GM19099 (cell line): ENCODE data around the gene ARHGEF4.

Source experiments
- POLR2A ChIP-seq: IDR thresholded peaks from 3 replicates; pipeline ENCODE4 v1.6.1; 2011; ENCODE audit warnings: low read depth; ENCODE audit not compliant: insufficient read length; ENCODE audit errors: extremely low read depth

ARHGEF4 gene

DNA sequence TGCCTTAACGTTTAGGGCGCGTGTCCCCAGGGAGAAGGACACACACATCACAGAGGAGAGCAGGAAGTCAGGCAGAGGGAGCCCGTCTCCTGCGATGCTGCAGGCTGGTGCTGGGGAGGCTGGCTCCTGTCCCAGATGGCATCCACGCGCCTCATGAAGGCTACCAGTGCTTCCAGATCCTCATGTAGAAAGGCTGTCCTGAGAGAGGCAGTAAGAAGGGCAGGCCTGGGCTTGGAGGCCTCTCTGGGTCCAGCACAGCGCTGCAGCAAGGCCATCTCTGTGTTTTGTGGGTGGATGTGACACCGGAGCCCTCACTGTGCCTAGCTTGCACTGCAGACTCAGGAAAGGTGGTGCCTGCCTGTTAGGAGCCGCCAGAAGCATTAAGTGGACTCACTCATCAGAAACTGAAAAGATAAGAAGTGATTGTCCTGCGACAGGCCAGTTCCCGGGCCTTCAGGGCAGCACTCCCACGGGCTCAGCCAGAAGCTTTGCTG is 193.8 kb downstream of the ARHGEF4 start:
- TF ChIP-seq POLR2A: no peak

DNA sequence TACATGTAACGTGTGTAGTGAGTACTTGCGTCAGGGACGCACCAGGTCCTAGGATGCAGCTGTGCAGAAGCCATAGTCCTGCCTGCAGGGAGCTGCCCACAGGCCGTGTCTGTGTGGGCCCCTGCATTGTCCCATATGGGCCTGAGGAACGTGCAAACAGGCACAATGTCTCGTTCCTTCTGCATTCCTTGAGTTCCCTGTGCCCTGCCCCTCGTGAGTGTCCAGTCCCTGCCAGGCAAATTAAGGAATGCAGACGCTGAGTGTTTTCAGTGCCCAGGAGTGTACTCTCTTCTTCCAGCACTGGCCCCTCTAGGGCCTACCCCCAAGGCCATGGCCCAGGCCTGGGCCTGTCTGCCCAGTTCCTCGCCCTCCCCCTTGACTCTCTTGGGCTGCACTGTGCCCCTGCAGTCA is 194.7 kb downstream of the ARHGEF4 start:
- TF ChIP-seq POLR2A: no peak

DNA sequence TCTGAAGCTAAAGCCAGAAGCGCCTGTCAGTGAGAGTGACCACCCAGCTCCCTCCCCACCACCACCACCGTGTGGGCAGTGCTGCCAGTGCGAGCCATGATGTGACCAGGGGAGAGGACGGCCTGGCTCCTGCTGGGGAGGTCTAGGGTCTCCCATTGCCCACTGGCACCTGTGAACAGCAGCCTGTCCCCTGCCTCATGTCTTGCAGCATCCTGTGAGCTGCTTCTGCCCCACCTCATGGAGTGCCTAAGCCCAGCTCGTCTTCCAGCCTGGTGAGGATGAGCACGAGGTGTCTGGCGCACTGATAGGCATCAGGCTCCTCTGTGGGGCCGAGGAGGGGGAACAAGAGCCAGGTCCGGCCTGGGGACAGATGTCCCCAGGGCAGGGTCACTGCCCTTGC is 195.2 kb downstream of the ARHGEF4 start:
- TF ChIP-seq POLR2A: no peak

DNA sequence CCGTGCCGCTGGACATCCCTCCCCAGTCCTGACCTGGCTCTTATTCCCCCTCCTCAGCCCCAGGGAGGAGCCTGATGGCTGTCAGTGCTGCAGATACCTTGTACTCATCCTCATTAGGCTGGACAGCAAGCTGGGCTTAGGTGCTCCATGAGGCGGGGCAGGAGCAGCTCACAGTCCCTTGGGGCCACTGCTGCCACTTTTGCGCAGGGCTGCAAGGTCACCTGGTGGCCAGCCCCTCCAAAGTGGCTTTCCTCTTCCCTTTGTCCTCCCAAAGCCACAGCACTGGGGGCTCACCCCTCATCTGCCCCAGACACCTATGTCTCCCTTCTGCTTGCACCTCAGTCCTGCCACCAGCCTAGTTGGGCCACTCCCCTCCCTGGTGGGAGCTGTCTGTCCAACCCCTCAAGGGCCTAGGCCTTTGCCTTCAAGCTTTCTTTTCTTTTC is 195.7 kb downstream of the ARHGEF4 start:
- TF ChIP-seq POLR2A: no peak

DNA sequence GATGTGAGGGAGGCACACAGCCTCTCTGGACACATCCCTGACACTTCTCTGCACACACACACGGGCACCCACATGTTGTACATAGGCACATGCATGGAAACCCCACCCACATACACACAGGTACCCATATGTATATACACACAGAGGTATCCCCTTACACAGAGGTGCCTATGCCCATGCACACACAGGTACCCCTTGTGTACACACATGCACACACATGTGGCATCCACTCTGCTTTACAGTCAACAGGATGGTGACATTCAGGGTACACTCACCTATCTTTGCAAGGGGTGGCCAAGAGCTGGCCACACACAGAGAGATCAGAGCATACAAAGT is 197.0 kb downstream of the ARHGEF4 start:
- no peak for TF ChIP-seq POLR2A

DNA sequence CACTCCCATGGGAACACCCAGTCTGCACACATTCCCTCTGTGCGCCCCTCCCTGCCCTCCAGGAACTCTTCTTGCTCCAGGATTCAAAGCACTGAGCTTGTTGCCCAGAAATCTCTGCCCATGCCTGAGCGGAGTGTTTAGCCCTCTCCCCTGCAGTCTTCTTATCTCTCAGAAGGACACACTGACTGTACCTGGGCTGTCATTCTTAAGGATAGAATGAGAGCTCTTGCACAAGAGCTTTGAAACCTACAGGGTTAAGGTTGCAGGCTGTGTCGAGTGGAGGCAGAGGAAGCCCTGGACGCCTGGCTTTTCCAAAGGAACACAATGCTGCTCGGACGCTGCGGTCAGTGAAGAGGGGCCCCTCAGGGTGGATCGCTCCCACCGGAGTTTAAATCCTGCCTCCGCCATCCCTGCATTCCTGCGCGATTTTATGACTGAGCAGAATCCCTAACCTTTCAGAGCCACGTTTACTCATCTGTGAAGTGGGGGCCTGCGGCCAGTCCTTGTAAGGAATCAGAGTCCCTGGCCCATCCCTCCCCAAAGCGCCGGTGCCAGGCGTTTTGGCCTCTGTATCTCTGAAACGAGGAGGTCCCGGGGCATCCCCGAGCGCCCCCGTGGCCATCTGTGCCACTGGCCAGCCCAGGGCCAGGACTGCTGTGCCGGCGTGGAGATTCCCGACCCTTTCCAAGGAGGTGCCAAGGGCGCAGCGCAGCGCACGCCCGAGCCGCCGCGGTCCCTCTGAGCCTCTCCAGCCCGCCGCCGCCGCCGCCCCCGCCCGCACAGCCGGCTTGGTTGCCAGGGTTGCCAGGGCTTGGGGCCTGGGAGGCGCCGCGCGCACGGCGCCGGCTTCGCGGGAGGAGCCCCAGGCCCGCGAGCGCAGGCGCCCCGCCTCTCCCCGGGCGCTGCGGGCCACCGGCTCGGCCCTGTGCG is 197.7 kb downstream of the ARHGEF4 start:
- no peak for TF ChIP-seq POLR2A

DNA sequence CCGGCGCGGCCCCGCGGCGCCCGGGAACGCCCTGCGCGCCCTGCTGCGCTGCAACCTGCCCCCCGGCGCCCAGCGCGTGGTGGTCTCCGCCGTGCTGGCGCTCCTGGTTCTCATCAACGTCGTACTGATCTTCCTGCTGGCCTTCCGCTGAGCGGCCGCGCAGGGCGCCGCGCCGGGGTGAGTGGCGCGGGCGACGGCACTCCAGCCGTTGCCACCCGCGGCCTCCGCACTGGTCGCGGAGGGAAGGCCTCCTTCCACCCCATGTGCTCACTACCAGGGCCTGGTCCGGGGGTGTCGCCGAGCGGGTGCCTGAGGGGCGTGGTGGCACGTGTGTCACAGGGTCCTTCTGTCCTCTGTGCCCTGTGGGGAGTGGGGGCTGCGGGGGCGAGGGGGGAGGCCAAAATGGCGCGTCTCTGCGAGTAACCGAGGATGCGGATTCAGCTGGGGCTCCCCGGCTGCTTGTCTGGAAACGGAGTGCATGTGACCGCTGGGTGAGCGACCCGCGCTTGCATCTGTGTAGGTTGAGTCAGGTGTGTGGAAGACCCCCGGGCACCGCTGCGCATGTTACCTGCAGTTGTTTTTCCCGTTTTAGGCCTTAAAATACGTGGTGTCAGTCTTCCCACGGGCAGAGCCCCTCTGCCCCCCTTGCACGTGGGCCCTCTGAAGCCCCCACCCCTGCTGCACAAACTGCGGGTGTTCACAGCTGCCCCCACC is 198.6 kb downstream of the ARHGEF4 start:
- no peak for TF ChIP-seq POLR2A

DNA sequence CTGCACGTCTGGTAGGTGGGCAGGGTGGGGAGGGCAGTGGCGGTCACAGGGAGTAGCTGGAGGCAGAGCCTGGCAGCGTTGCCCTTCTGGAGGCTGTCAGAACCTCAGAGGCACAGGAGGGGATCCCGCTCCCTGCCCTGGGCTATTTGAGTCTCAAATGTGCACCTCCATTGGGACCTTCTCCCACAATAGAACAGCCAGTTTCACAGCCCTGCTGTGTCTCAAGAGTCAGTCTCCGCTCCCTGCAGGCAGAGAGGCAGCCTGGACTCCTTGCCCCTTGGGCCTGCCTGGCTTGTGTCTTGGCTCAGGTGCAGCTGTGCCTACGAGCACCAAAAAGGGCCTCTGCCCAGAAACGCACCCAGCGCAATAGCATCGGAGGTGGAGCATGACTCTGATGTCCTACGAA is 199.1 kb downstream of the ARHGEF4 start:
- no peak for TF ChIP-seq POLR2A

DNA sequence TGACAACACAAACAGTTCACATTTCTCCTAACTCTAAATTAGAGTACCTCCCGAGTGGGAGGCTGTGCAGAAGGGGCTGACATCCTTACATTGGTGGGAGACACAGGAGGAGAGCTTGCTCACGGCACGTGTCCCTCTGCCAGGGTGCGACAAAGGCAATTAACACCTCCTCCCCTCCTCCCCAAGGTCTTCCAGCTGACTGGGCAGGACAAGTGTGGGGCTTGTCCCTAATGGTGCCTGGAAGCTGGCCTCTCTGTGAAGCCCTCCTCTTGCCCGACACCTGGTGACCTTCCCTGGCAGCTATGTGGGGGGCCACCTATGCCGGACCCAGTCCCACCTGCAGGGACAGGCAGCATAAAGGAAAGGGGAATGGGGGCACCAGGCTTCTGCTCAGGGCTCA is 199.6 kb downstream of the ARHGEF4 start:
- TF ChIP-seq POLR2A: no peak

DNA sequence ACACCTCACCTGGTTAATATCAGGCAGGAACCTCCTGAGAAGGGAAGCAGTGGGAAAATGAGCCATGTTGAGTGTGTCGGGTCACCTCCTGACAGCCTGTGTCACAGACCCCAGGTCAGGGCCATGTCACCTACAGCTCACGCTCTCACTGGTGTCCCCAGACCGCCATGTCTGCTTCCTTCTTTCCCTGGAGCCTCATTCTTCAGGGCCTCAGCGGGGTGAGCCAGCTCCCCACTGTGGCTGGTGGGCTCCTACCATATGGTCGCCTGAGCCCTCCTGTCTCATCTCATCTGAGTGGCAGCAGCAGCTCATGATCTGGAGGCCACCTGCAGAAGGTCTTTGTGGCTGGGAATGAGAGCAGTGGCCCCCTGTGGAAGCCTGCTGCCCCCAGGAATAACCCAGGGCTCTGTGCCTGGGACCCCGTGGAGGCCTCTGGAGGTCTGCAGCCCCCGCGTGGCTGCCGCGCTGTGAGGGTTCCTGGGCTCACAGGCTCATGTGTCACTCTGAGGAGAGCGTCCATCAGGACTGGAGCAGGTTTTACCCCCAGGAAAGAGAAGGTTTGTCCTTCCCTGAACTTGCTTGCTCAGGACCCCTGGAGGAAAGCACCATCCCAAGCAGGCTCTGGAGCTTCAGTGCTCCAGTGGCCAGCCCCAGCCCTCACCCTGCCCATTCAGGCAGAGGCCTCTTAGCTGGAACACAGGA is 200.1 kb downstream of the ARHGEF4 start:
- TF ChIP-seq POLR2A: no peak

DNA sequence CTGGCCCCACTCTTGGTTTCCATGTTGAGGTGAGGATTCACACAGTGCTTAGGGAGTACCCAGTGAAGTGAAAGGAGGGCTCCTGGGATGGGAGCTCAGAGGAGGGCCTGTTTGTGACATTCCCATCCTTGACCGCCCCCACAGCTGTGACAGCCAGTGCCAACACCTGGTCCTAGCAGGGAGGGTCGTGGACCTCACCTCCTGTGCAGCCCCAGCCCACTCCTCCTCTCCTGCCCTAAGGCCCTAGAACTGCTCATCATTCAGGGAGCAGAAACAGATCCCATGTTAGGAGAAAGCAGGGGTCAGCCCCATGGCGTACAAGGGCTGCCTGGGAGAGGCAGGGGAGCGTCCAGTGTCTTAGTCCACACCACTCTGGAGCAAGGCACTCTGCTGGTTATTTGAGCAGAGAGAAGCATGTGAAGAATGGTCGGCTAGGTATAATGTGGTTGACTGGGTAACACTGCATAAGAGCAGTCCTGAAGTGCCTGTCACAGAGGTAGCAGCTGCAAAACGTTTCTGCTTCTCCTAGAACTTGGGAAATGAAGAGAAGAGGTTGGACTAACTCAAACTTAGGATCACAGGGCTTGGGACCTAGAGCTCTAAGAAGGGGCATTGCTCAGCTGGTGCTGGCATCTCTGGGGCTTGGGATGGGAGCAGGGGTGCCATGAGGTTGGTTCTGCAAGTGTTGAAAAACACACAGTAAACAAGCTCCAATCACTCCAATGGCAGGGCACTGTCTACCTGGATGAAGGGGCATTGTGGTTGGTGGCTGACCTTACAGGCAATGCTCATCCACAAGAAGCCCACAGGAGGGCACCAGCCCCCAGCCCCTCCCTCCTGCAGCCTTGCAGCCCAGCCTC is 200.9 kb downstream of the ARHGEF4 start:
- TF ChIP-seq POLR2A: no peak

DNA sequence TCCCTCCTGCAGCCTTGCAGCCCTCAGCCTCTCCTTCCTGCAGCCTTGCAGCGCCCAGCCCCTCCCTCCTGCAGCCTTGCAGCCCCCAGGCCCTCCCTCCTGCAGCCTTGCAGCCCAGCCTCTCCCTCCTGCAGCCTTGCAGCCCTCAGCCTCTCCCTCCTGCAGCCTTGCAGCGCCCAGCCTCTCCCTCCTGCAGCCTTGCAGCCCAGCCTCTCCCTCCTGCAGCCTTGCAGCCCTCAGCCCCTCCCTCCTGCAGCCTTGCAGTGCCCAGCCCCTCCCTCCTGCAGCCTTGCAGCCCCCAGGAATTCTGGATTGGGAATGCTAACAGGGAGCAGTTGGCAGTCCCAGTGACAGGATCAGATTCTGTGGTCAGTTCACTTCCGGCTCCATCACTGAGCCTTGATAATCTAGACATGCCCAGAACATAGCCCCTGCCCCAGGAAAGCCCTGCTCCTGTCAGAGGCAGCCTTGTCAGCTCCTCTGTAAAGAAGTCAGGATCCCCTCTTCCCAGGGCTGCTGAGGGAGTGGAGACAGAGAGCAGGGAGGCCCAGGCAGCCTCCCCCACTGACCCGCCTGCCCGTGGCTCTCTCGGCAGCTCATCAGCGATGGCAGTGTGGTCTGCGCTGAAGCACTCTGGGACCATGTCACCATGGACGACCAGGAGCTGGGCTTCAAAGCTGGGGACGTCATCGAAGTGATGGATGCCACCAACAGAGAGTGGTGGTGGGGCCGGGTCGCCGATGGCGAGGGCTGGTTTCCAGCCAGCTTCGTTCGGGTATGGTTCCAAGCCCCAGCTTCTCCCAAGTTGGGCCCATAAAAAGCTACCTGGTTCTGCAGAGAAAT is 201.8 kb downstream of the ARHGEF4 start:
- no peak for TF ChIP-seq POLR2A

DNA sequence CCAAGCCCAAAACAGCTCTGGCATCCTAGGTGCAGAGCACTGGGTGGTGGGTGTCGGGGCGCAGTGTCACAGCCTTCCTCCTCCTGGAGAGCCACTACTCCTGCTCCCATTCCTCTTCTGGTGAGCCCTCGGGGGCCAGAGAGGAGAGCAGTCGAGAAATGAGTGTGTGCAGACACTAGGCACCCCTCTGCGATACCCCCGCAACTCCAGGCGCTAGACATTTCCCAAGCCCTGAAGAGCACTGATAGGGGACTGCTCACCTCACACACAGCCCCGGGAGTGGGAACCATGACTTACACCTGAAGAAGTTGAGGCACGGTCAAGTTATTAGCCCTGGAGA is 202.4 kb downstream of the ARHGEF4 start:
- no peak for TF ChIP-seq POLR2A

DNA sequence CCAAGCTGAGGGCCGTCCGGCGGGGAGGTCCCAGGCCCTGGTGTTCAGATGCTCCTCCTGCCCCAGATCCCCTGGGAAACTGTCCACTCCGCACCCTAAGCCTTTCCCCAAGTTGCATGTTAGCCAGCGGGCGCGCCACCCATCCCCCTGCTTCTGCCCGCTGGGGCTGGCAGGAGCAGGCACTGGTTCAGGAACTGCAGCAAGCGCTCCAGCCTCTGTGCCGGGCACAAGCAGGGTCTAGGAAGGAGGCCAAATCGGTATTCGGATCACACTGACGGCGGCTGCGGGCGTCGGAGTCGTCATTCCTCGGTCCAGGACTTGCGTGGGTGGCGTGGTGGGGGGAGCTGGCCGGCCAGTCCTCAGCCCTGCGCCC is 202.8 kb downstream of the ARHGEF4 start:
- TF ChIP-seq POLR2A: no peak
